H9 (cell line): Measurements from ENCODE around the gene TBXA2R. TPM values are rescaled to one million over a fixed set of nuclear protein-coding genes. Genes with fewer than 3 reads are reported as not detected.

Experiments
- DNase-seq: peaks from one replicate; pipeline ENCODE4 v3.0.0-alpha.2; 2017
- H2AFZ ChIP-seq: one replicate; pipeline ENCODE4 v1.6.1; 2013; ENCODE audit warnings: mild to moderate bottlenecking, low read length, control low read depth, moderate library complexity
- H2AK5ac ChIP-seq: 2 replicates; pipeline ENCODE4 v1.6.1; 2013; ENCODE audit warnings: low read length, control low read depth, mixed read lengths; ENCODE audit not compliant: insufficient read length
- H2BK120ac ChIP-seq: one replicate; pipeline ENCODE4 v1.6.1; 2013; ENCODE audit warnings: low read depth, mild to moderate bottlenecking, low read length, control low read depth, inconsistent platforms; ENCODE audit not compliant: poor library complexity, severe bottlenecking
- H2BK12ac ChIP-seq: 2 replicates; pipeline ENCODE4 v1.6.1; 2013; ENCODE audit warnings: low read length, control low read depth, mixed read lengths, low read depth; ENCODE audit not compliant: insufficient read length
- H2BK15ac ChIP-seq: 2 replicates; pipeline ENCODE4 v1.6.1; 2013; ENCODE audit warnings: low read depth, low read length, control low read depth
- H2BK20ac ChIP-seq: one replicate; pipeline ENCODE4 v1.6.1; 2013; ENCODE audit warnings: low read depth, mild to moderate bottlenecking, low read length, control low read depth, inconsistent platforms; ENCODE audit not compliant: poor library complexity, severe bottlenecking
- H2BK5ac ChIP-seq: 2 replicates; pipeline ENCODE4 v1.6.1; 2013; ENCODE audit warnings: low read length, control low read depth, mixed read lengths; ENCODE audit not compliant: insufficient read length
- H3K14ac ChIP-seq: 2 replicates; pipeline ENCODE4 v1.6.1; 2013; ENCODE audit warnings: low read length, control low read depth; ENCODE audit not compliant: insufficient read depth
- H3K18ac ChIP-seq: 2 replicates; pipeline ENCODE4 v1.6.1; 2013; ENCODE audit warnings: low read depth, mild to moderate bottlenecking, mixed read lengths, low read length, control low read depth; ENCODE audit not compliant: insufficient read length
- H3K23ac ChIP-seq: 2 replicates; pipeline ENCODE4 v1.6.1; 2013; ENCODE audit warnings: low read length, control low read depth, mixed read lengths, low read depth; ENCODE audit not compliant: insufficient read length
- H3K23me2 ChIP-seq: 2 replicates; pipeline ENCODE4 v1.6.1; 2013; ENCODE audit warnings: low read depth, mild to moderate bottlenecking, mixed read lengths, low read length, control low read depth; ENCODE audit not compliant: insufficient read length, poor library complexity, severe bottlenecking
- H3K27ac ChIP-seq: 2 replicates; pipeline ENCODE4 v1.5.1; 2013; ENCODE audit warnings: low read length, control low read depth, mixed read lengths, low read depth; ENCODE audit not compliant: insufficient read length
- H3K27me3 ChIP-seq: 2 replicates; pipeline ENCODE4 v1.6.1; 2013; ENCODE audit warnings: low read length, control low read depth, inconsistent platforms; ENCODE audit not compliant: insufficient read depth
- H3K4ac ChIP-seq: 2 replicates; pipeline ENCODE4 v1.6.1; 2013; ENCODE audit warnings: low read depth, mild to moderate bottlenecking, control low read depth, inconsistent platforms, low read length, moderate library complexity
- H3K4me1 ChIP-seq: 2 replicates; pipeline ENCODE4 v1.6.1; 2013; ENCODE audit warnings: low read length, control low read depth, inconsistent platforms; ENCODE audit not compliant: insufficient read depth
- H3K4me2 ChIP-seq: 2 replicates; pipeline ENCODE4 v1.6.1; 2013; ENCODE audit warnings: low read length, control low read depth, mixed read lengths; ENCODE audit not compliant: insufficient read length, insufficient read depth
- H3K56ac ChIP-seq: 2 replicates; pipeline ENCODE4 v1.6.1; 2013; ENCODE audit warnings: low read depth, mild to moderate bottlenecking, mixed read lengths, low read length, control low read depth; ENCODE audit not compliant: insufficient read length
- H3K79me1 ChIP-seq: 2 replicates; pipeline ENCODE4 v1.6.1; 2013; ENCODE audit warnings: low read depth, mild to moderate bottlenecking, moderate library complexity, low read length, control low read depth, inconsistent platforms; ENCODE audit not compliant: insufficient read depth, poor library complexity, severe bottlenecking
- H3K79me2 ChIP-seq: 2 replicates; pipeline ENCODE4 v1.6.1; 2013; ENCODE audit warnings: low read length, control low read depth, inconsistent platforms; ENCODE audit not compliant: insufficient read depth
- H3K9ac ChIP-seq: 2 replicates; pipeline ENCODE4 v1.6.1; 2013; ENCODE audit warnings: low read length, control low read depth, mixed read lengths; ENCODE audit not compliant: insufficient read length; ENCODE audit errors: extremely low read depth
- H3K9me3 ChIP-seq: one replicate; pipeline ENCODE4 v1.6.1; 2013; ENCODE audit warnings: low read depth, low read length, inconsistent platforms; ENCODE audit not compliant: control insufficient read depth
- H3T11ph ChIP-seq: one replicate; pipeline ENCODE4 v1.6.1; 2013; ENCODE audit warnings: mild to moderate bottlenecking, low read length, control low read depth, inconsistent platforms
- H4K20me1 ChIP-seq: one replicate; pipeline ENCODE4 v1.6.1; 2013; ENCODE audit not compliant: control insufficient read depth, insufficient read length, insufficient read depth
- H4K5ac ChIP-seq: 2 replicates; pipeline ENCODE4 v1.6.1; 2013; ENCODE audit warnings: low read depth, mild to moderate bottlenecking, mixed read lengths, low read length, control low read depth; ENCODE audit not compliant: insufficient read length
- H4K8ac ChIP-seq: replicated peaks from 2 replicates; pipeline ENCODE4 v1.6.1; 2013; ENCODE audit warnings: low read length, control low read depth, mixed read lengths, low read depth; ENCODE audit not compliant: insufficient read length
- H4K91ac ChIP-seq: 2 replicates; pipeline ENCODE4 v1.6.1; 2013; ENCODE audit warnings: low read depth, mild to moderate bottlenecking, moderate library complexity, mixed read lengths, low read length, control low read depth; ENCODE audit not compliant: insufficient read length
- H3K27ac Mint-ChIP-seq, 3 experiments: 2 replicates in 2 of 3; 3 replicates in 1 of 3; pipeline ENCODE4 v1.8.0; 2020 to 2021; ENCODE audit warnings: mixed read lengths in 3 of 3, mild to moderate bottlenecking in 1 of 3, moderate library complexity in 1 of 3
- H3K27me3 Mint-ChIP-seq: 2 replicates; pipeline ENCODE4 v1.8.0; 2021; ENCODE audit warnings: low read depth, mild to moderate bottlenecking, moderate library complexity, mixed read lengths
- H3K36me3 Mint-ChIP-seq, 3 experiments: 2 replicates in 2 of 3; 3 replicates in 1 of 3; pipeline ENCODE4 v1.8.0; 2020 to 2021; ENCODE audit warnings: low read depth in 3 of 3, mixed read lengths in 3 of 3; ENCODE audit not compliant: insufficient read depth in 1 of 3
- H3K4me1 Mint-ChIP-seq, 2 experiments: 2 replicates each; pipeline ENCODE4 v1.8.0; 2020; ENCODE audit warnings: mixed read lengths in 2 of 2
- H3K4me3 Mint-ChIP-seq, 2 experiments: 2 replicates in 1 of 2; 3 replicates in 1 of 2; pipeline ENCODE4 v1.8.0; 2020 to 2021; ENCODE audit warnings: mild to moderate bottlenecking in 2 of 2, mixed read lengths in 2 of 2, moderate library complexity in 1 of 2
- H3K9me3 Mint-ChIP-seq, 2 experiments: 2 replicates in 1 of 2; 3 replicates in 1 of 2; pipeline ENCODE4 v1.8.0; 2020; ENCODE audit warnings: mild to moderate bottlenecking in 2 of 2, mixed read lengths in 2 of 2, moderate library complexity in 1 of 2
- CTCF ChIP-seq: fragments of 200-600 bp; sonication (generic); conservative IDR thresholded peaks from 3 replicates; pipeline ENCODE4 v1.8.0; 2021; ENCODE audit warnings: antibody characterized with exemption, mild to moderate bottlenecking
- WGBS: extraction: QIAGEN DNeasy Blood & Tissue Kit; methylation state at CpG from one replicate; pipeline ENCODE4 v1.1.7; 2013; ENCODE audit warnings: missing lambda C conversion rate, low lambda C conversion rate, mixed read lengths; ENCODE audit not compliant: insufficient read length; ENCODE audit errors: extremely low coverage; 5-methylcytosine and 5-hydroxymethylcytosine counted together
- total RNA-seq: library from RNA; stranded (reverse); gene quantifications from 2 replicates; pipeline ENCODE4 v1.2.1, GENCODE V29; 2021

The TBXA2R gene
- total RNA-seq, 1 experiment from 2014 or later, result 0.63 TPM

GRCh38 chr19:3606174-3606689 lies 443 bp downstream of the TBXA2R start:
- H3K9ac ChIP-seq, result no peak overlapping the region
- H3K27me3 Mint-ChIP-seq, result peaks cover 4% of the 10 kb centered on the region
- H2BK20ac ChIP-seq, result no peak overlapping the region
- H3K9me3 ChIP-seq, result no peaks in the 10 kb centered on the region
- no peak overlapping the region for H3K23ac ChIP-seq
- H3K79me1 ChIP-seq, result no peaks in the 10 kb centered on the region
- H3K27ac ChIP-seq, result no peak overlapping the region
- H4K5ac ChIP-seq, result no peak overlapping the region
- H3K36me3 Mint-ChIP-seq, result peaks cover 3 to 6% (median 3%) of the 10 kb centered on the region in 3 experiments; a peak in 5 of 7 replicates
- H2BK15ac ChIP-seq, result no peak overlapping the region
- H3K23me2 ChIP-seq, result peaks cover 2% of the 10 kb centered on the region
- H4K8ac ChIP-seq, result no peak overlapping the region
- H3K4me1 ChIP-seq, result no peaks in the 10 kb centered on the region; the same call in 1 of the 2 replicates
- no peak overlapping the region for H3K14ac ChIP-seq
- peaks cover 5% of the 10 kb centered on the region; the same call in 1 of the 2 replicates for H3K27me3 ChIP-seq
- no peak overlapping the region for H2AK5ac ChIP-seq
- H3K4me2 ChIP-seq, result peak overlapping the region; percentile 56
- no peak overlapping the region for H2BK12ac ChIP-seq
- no peak overlapping the region for H3K56ac ChIP-seq
- peak overlapping the region; percentile 38 to 67 for H3K4me3 Mint-ChIP-seq
- no CpG with 5 or more reads among the region's 35 CpGs for WGBS
- no peaks in the 10 kb centered on the region for H4K20me1 ChIP-seq
- H3K27ac Mint-ChIP-seq, result no peak overlapping the region
- peak; percentile 64 for DNase-seq
- peaks cover 12% of the 10 kb centered on the region in 2 experiments for H3K4me1 Mint-ChIP-seq
- no peak overlapping the region for H3T11ph ChIP-seq
- H3K4ac ChIP-seq, result no peak overlapping the region
- no peak overlapping the region for H2BK120ac ChIP-seq
- H4K91ac ChIP-seq, result no peak overlapping the region
- H2AFZ ChIP-seq, result no peak overlapping the region
- TF ChIP-seq CTCF, result no peak
- no peak overlapping the region for H2BK5ac ChIP-seq
- H3K18ac ChIP-seq, result no peak overlapping the region
- H3K9me3 Mint-ChIP-seq, result peaks cover 0 to 4% of the 10 kb centered on the region in 2 experiments; a peak in 1 of 5 replicates
- no peaks in the 10 kb centered on the region for H3K79me2 ChIP-seq
